Activated CD8-positive, alpha-beta memory T cell treated with anti-CD3 and anti-CD28 coated beads for 36 hours (primary cell): ENCODE measurements around the gene JADE2. TPM values are rescaled to one million over a fixed set of nuclear protein-coding genes. Genes with fewer than 3 reads are reported as not detected.

Experiments
- CTCF ChIA-PET: fragments of 350-600 bp; sonication (Branson Sonifier 250); formaldehyde crosslinking; loops from one replicate; lab custom pipeline; 2021; ENCODE audit warnings: antibody characterized with exemption; lab: Charles Lee
- POLR2A ChIA-PET: fragments of 350-600 bp; sonication (Branson Sonifier 250); formaldehyde crosslinking; loops from one replicate; lab custom pipeline; 2021; ENCODE audit warnings: antibody characterized with exemption; lab: Charles Lee
- total RNA-seq, 2 experiments: library from RNA; stranded (reverse); gene quantifications; one replicate each; pipeline ENCODE4 v1.2.3, GENCODE V29; 2021

The JADE2 gene
- total RNA-seq, 2 experiments from 2014 or later = 71.5 to 74.2 TPM

DNA sequence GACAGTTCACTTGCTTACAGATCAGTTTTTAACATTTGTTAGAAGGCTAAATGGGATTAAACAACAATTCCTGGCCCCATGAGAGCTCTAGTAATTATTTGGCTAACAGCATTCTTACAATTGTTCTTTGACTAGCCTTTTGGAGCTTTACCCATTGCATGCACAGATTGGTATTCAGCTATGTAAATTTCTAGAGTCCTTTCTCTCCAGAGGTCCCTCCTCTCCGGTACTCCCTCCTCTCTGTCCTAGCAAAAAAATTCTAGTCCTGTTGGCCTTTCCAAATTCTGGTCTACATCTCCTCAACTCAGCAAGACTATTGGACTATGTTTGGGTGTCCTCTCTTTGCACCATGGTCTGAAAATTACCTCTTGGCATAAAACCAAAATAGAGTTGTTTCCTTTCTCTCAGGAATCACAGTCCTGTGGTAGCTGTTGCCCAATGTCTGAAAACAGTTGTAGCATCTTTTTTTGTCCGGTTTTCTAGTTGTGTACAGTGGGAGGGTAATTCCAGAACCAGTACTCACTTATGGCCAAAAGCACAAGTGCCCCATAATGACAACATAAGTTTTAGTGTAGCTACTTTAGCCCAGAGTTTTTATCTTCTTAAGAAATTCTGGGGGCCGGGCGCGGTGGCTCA, 89.1 kb downstream of the JADE2 start:
- ChIA-PET POLR2A (interaction anchor here (0.6 kb wide), 1 partner anchor 324 kb away, joined by 4 read pairs; no protein-coding TSS in a partner anchor), CTCF (no interaction called here)

DNA sequence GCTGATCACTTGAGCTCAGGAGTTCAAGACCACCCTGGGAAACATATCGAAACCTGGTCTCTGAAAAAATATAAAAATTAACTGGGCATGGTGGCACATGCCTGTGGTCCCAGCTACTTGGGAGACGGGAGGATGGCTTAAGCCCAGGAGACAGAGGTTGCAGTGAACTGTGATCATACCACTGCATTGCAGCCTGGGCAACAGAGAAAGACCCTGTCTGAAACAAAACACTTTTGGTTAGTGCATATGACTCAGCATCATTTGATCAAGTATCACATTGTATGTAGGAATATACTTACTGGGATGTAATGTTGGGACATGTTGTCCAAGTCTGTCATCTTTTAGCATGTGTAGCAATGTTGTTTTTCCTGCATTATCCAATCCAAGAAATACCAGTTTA, 95.2 kb downstream of the JADE2 start:
- ChIA-PET POLR2A (interaction anchor here (0.5 kb wide), 1 partner anchor 18 kb away, joined by 4 read pairs; no protein-coding TSS in a partner anchor), CTCF (interaction anchor here (0.9 kb wide), 1 partner anchor 33 kb away, joined by 3 read pairs; no protein-coding TSS in a partner anchor)

DNA sequence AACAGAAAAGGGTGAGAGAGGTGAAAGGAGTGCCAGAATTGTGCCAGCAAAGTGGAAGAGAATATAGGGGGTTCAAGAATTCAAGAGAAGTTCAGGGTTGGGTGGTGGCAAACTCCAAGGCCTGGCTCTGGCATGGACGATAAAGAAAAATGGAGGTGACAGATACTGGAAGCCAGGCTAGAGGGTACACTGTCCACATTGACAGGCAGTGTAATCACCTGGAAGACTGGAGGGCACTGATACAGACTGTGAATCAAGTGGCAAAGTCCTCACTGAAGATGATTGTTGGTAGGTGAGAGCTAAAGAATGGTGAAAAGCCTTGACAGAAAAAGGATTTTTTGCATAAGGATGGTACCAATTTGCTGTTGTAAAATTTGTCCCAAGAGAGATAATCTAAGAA, 100.1 kb downstream of the JADE2 start:
- ChIA-PET CTCF (interaction anchor here (0.5 to 0.7 kb wide), 3 partner anchors 9 to 430 kb away, joined by 3 to 4 read pairs (median 3); no protein-coding TSS in a partner anchor), POLR2A (no interaction called here)

DNA sequence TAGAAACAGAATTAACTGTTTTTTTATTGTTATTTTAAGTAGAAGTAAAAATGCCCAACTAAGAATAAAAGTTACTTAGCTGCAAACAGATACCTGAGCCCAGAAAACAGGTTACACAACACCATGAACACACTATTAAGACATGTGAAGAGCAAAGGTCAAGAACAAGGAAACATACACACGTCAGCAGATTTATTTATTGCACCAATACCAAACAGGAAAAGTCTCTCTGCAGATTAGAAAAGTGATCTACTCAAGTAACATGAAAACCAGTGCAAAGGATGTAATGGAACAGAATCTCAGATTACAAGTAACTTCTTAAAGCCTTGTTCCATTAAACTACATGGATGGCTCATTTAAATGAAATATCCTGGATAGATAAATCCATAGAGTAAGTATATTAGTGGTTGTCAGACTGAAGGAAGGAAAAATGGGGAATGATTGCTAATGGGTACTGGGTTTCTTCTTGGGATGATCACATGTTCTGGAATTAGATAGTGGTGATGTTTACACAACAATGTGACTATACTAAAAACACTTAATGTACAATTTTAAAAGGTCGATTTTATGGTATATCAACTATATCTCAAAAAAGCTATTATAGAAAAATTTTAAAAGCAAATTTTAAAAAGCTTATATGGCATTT, 101.0 kb downstream of the JADE2 start:
- ChIA-PET CTCF (interaction anchor here (0.5 to 1.5 kb wide), 6 partner anchors 9 to 431 kb away, joined by 3 to 5 read pairs (median 3); partner anchors contain the start of gene PCBD2), POLR2A (no interaction called here)

Other genes with a start within 250 kb of the JADE2 start
- 1 to 10 TPM; 3.6 to 4.3 TPM for gene CDKL3, start 158.5 kb upstream of the JADE2 start, total RNA-seq
- gene UBE2B, start 154.1 kb upstream of the JADE2 start, total RNA-seq = 100 to 1,000 TPM in 1 of 2 experiments, 10 to 100 TPM in 1; 98.2 to 102 TPM
- gene CDKN2AIPNL, start 113.8 kb upstream of the JADE2 start, total RNA-seq = 10 to 100 TPM; 42.3 to 44.7 TPM
- gene SAR1B, start 107.2 kb downstream of the JADE2 start, total RNA-seq = 10 to 100 TPM; 55.4 to 58.5 TPM
- 10 to 100 TPM; 21.8 to 23.5 TPM for gene SEC24A, start 123.1 kb downstream of the JADE2 start, total RNA-seq
- gene CAMLG, start 212.9 kb downstream of the JADE2 start, total RNA-seq = 10 to 100 TPM; 22.6 to 24.7 TPM
- 10 to 100 TPM; 80.4 to 81.7 TPM for gene DDX46, start 233.1 kb downstream of the JADE2 start, total RNA-seq